Ovary (tissue), 3 donors: ENCODE measurements around the gene FAM120B.

Experiments used
- POLR2A ChIP-seq: fragments of 450-650 bp; IDR thresholded peaks from one replicate; pipeline ENCODE4 v1.6.1; 2017; ENCODE audit warnings: antibody characterized with exemption, mild to moderate bottlenecking, moderate library complexity
- TF ChIP-seq, protein P1 (sequence below), 3 donors: fragments of 450-650 bp in 2 of 3; fragments of 200-600 bp in 1 of 3; IDR thresholded peaks; one replicate each; pipeline versions ENCODE4 v1.5.1 to v1.8.0; 2016 to 2022; ENCODE audit warnings: antibody characterized with exemption in 3 of 3, mild to moderate bottlenecking in 1 of 3
- donor health status: DM: no; HTN: no; CAD: no.

- TF ChIP-seq, protein P1, sequence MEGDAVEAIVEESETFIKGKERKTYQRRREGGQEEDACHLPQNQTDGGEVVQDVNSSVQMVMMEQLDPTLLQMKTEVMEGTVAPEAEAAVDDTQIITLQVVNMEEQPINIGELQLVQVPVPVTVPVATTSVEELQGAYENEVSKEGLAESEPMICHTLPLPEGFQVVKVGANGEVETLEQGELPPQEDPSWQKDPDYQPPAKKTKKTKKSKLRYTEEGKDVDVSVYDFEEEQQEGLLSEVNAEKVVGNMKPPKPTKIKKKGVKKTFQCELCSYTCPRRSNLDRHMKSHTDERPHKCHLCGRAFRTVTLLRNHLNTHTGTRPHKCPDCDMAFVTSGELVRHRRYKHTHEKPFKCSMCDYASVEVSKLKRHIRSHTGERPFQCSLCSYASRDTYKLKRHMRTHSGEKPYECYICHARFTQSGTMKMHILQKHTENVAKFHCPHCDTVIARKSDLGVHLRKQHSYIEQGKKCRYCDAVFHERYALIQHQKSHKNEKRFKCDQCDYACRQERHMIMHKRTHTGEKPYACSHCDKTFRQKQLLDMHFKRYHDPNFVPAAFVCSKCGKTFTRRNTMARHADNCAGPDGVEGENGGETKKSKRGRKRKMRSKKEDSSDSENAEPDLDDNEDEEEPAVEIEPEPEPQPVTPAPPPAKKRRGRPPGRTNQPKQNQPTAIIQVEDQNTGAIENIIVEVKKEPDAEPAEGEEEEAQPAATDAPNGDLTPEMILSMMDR (IDR thresholded peaks at IDR 0.05): no peak
- TF ChIP-seq POLR2A: no peak
Observed at GRCh38 chr6:170438402-170438753, 131.8 kb downstream of the FAM120B start.
